Measurements from ENCODE around the gene MARCO. TPM values are rescaled to one million over a fixed set of nuclear protein-coding genes. Genes with fewer than 3 reads are reported as not detected.

The MARCO gene
- total and polyA plus RNA-seq, 10 of the 15 experiments (the other 5 are each of a cell fraction or from before 2014, with no cell fraction given) = 0.13 to 0.67 (median 0.32) TPM; not detected in 5

DNA sequence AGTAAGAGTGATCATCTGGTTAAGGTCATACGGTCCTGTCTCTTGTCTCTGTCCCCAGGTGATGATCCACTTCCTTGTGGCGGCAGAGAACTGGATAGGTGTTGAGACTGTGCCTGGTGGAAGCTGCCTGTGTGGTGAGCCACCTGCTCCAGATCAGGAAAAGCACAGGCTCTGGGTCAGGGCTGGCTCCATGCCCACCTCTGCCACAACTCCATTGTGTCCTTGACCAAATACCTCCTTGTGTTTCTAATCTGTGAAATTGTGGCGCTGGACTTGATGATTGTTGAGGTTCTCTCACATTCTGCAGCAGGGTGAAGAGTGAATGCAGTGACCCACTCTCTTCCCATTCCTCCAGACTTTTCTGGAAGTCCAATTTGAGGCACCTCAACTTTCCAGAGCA lies 48.9 kb upstream of the MARCO start:
- POLR2A ChIA-PET = no interaction called here
- Histone ChIP-seq H3K4me2 (ENCODE audit: control insufficient read depth, insufficient read depth) (no peak overlapping the region), H3K27me3 (replicated peaks in 1 of 2; ENCODE audit: control insufficient read depth in 2 of 2, insufficient read depth in 2 of 2, low read length in 1 of 2) (no peaks in the 10 kb centered on the region), H3K9me3 (replicated peaks; ENCODE audit: control insufficient read depth, insufficient read depth, low read length) (no peaks in the 10 kb centered on the region), H4K20me1 (ENCODE audit: control insufficient read depth, insufficient read depth) (no peaks in the 10 kb centered on the region), H2AFZ (ENCODE audit: control insufficient read depth, low read depth, low read length) (no peak overlapping the region), H3K79me2 (ENCODE audit: control insufficient read depth, insufficient read depth, low read length) (no peaks in the 10 kb centered on the region), H3K27ac (ENCODE audit: control insufficient read depth, insufficient read depth) (no peak overlapping the region), H3K4me1 (ENCODE audit: control insufficient read depth, insufficient read depth, low read length) (no peaks in the 10 kb centered on the region), H3K9ac (ENCODE audit: control insufficient read depth, insufficient read depth, low read length) (no peak overlapping the region), H3K4me3 (no peak overlapping the region), H3K36me3 (ENCODE audit: control insufficient read depth in 2 of 2, insufficient read depth in 2 of 2, low read length in 1 of 2) (no peaks in the 10 kb centered on the region)
- ATAC-seq (no peak), FAIRE-seq (no peak), DNase-seq (ENCODE audit: low read depth, low spot score) (no peak)
- SMC1A ChIA-PET (ENCODE audit: uncharacterized antibody, unreplicated experiment) = no interaction called here
- intact Hi-C loops (cut with micrococcal nuclease; ENCODE audit: unreplicated experiment) = no loop called here
- 33% methylated on average over 3 of the region's 3 CpGs for WGBS (ENCODE audit: insufficient coverage, insufficient replicate concordance, low lambda C conversion rate, missing lambda C conversion rate)
- in situ Hi-C loops (cut with MboI) = no loop called here
- BruUV-seq (replicated peaks) = no TSS peak
- RAD21 ChIA-PET (ENCODE audit: unreplicated experiment) = interaction anchor here (0.7 kb wide), 1 partner anchor 9 kb away, joined by 3 read pairs; no protein-coding TSS in a partner anchor
- TF ChIP-seq ZNF24 (IDR thresholded peaks at IDR 0.05) (no peak), POLR2AphosphoS2 (IDR thresholded peaks at IDR 0.05; ENCODE audit: low read depth, low read length) (no peak), MEF2B (IDR thresholded peaks at IDR 0.05; ENCODE audit: partially characterized antibody, poor library complexity, severe bottlenecking) (no peak), NFIC (IDR thresholded peaks at IDR 0.05; ENCODE audit: low read depth, low read length) (no peak), ASH2L (IDR thresholded peaks at IDR 0.05; ENCODE audit: borderline replicate concordance, low read depth) (no peak), REST (IDR thresholded peaks at IDR 0.05; ENCODE audit: low read depth, low read length) (no peak), POLR2AphosphoS5 (IDR thresholded peaks at IDR 0.05; ENCODE audit: low read length) (no peak), RELA (IDR thresholded peaks at IDR 0.05; ENCODE audit: borderline replicate concordance, partially characterized antibody) (no peak), POLR2A (IDR thresholded peaks at IDR 0.05; ENCODE audit: low read depth, low read length) (no peak), ZSCAN29 (IDR thresholded peaks at IDR 0.05) (no peak), BACH1 (IDR thresholded peaks at IDR 0.05; ENCODE audit: borderline replicate concordance) (no peak), ATF7 (IDR thresholded peaks at IDR 0.05; ENCODE audit: low read depth) (no peak), RAD21 (IDR thresholded peaks at IDR 0.05; ENCODE audit: insufficient read depth, low read depth, low read length) (no peak), NFYA (IDR thresholded peaks at IDR 0.05; ENCODE audit: borderline replicate concordance, low read depth, low read length) (no peak), SUZ12 (IDR thresholded peaks at IDR 0.05; ENCODE audit: unreplicated experiment) (no peak), ESRRA (IDR thresholded peaks at IDR 0.05; ENCODE audit: low read length) (no peak)
- CTCF ChIA-PET = interaction anchor here (3.2 kb wide), 1 partner anchor 11 kb away, joined by 16 read pairs; no protein-coding TSS in a partner anchor
